ENCODE data around the gene FXYD7. TPM values are rescaled to one million over a fixed set of nuclear protein-coding genes. Genes with fewer than 3 reads are reported as not detected.

FXYD7 gene
- total and polyA plus RNA-seq, 9 of the 15 experiments (the other 6 are each of a cell fraction or from before 2014, with no cell fraction given), result 0.10 to 0.80 (median 0.31) TPM; not detected in 3

- TF ChIP-seq ZNF551 (CRISPR knock-in tag; IDR thresholded peaks at IDR 0.05), result peak; percentile 75; the same call in 1 of the 2 replicates
- TF ChIP-seq PATZ1 (CRISPR knock-in tag; IDR thresholded peaks at IDR 0.05; ENCODE audit: borderline replicate concordance), result 0 out of 2 replicates have a peak, but pooled peaks have one; percentile 72
- TF ChIP-seq SMARCA5 (IDR thresholded peaks at IDR 0.05), result peak; percentile 94
- no peak for TF ChIP-seq TOE1 (IDR thresholded peaks at IDR 0.05; ENCODE audit: borderline replicate concordance)
- no peak for TF ChIP-seq TOE1 (CRISPR knock-in tag; IDR thresholded peaks at IDR 0.05; ENCODE audit: borderline replicate concordance, low read depth)
- peak; percentile 55 to 60; a peak in 2 of 4 replicates for TF ChIP-seq KDM1A (IDR thresholded peaks at IDR 0.05)
- TF ChIP-seq NCOA1 (IDR thresholded peaks at IDR 0.05; ENCODE audit: low read depth), result no peak
- peak; percentile 82 for TF ChIP-seq IFI16 (CRISPR knock-in tag; IDR thresholded peaks at IDR 0.05)
- no peak for TF ChIP-seq NFXL1 (CRISPR knock-in tag; IDR thresholded peaks at IDR 0.05)
- peak; percentile 88 for TF ChIP-seq MEF2D (tag; conservative IDR thresholded peaks at IDR 0.05; ENCODE audit: low read depth)
- no peak for TF ChIP-seq GABPB2 (CRISPR knock-in tag; conservative IDR thresholded peaks at IDR 0.05)
- TF ChIP-seq ESRRA (IDR thresholded peaks at IDR 0.05; ENCODE audit: borderline replicate concordance, low read depth), result no peak; the same call in 1 of the 2 replicates
- TF ChIP-seq U2AF1 (optimal IDR thresholded peaks at IDR 0.05; ENCODE audit: low read depth, low read length), result no peak
- peak; percentile 42; the same call in 1 of the 2 replicates for TF ChIP-seq BCL6 (CRISPR knock-in tag; IDR thresholded peaks at IDR 0.05)
- peak; percentile 83; the same call in 1 of the 2 replicates for TF ChIP-seq GTF2E2 (tag; IDR thresholded peaks at IDR 0.05)
- no peak for TF ChIP-seq ARID1B (IDR thresholded peaks at IDR 0.05)
- no peak for TF ChIP-seq ZNF507 (tag; conservative IDR thresholded peaks at IDR 0.05)
- peak; percentile 53 for TF ChIP-seq MXD1 (CRISPR knock-in tag; IDR thresholded peaks at IDR 0.05; ENCODE audit: borderline replicate concordance, poor library complexity, severe bottlenecking)
- TF ChIP-seq CBFA2T3 (IDR thresholded peaks at IDR 0.05), result 0 out of 2 replicates have a peak, but pooled peaks have one; percentile 29
- peak; percentile 51 for TF ChIP-seq PKNOX1 (IDR thresholded peaks at IDR 0.05)
- TF ChIP-seq RBM25 (IDR thresholded peaks at IDR 0.05; ENCODE audit: low read depth, low read length, severe bottlenecking), result peak; percentile 90
- TF ChIP-seq NFATC3 (IDR thresholded peaks at IDR 0.05), result no peak
- 0 out of 2 replicates have a peak, but pooled peaks have one; percentile 18 for TF ChIP-seq ZFPM2 (CRISPR knock-in tag; IDR thresholded peaks at IDR 0.05)
- TF ChIP-seq RNF219 (CRISPR knock-in tag; IDR thresholded peaks at IDR 0.05), result peak; percentile 74; the same call in 1 of the 2 replicates
Measured at GRCh38 chr19:35165200-35166058, 22.4 kb downstream of the FXYD7 start (continued).
